GM21515 (cell line): ENCODE results near the gene NHS.

Experiments
- ATAC-seq: cut with Tn5 transposase; IDR thresholded peaks from one replicate; pipeline ENCODE4 v1.9.1; 2021; ENCODE audit not compliant: unreplicated experiment

Gene NHS

GRCh38 chrX:17718649-17719165 lies 343.7 kb downstream of the NHS start:
- ATAC-seq = no peak

- ATAC-seq = no peak
Observed at GRCh38 chrX:17719711-17720110, 344.7 kb downstream of the NHS start.

GRCh38 chrX:17721715-17722114 lies 346.7 kb downstream of the NHS start:
- ATAC-seq = no peak

DNA sequence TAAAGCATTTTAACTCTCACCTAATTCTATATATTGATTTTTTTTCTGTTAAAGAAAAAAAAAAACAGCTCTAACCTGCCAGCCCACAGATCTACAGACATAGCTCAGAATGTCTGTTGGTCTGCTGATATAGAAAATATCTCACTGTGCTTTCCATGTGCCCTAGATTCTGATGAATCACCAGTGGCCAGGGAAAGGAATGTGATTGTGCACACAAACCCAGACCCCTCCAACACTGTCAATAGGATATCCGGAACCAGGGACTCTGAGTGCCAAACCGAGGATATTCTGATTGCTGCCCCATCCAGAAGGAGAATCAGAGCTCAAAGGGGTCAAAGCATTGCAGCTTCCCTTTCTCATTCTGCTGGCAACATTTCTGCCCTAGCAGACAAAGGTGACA lies 350.2 kb downstream of the NHS start:
- no peak for ATAC-seq

DNA sequence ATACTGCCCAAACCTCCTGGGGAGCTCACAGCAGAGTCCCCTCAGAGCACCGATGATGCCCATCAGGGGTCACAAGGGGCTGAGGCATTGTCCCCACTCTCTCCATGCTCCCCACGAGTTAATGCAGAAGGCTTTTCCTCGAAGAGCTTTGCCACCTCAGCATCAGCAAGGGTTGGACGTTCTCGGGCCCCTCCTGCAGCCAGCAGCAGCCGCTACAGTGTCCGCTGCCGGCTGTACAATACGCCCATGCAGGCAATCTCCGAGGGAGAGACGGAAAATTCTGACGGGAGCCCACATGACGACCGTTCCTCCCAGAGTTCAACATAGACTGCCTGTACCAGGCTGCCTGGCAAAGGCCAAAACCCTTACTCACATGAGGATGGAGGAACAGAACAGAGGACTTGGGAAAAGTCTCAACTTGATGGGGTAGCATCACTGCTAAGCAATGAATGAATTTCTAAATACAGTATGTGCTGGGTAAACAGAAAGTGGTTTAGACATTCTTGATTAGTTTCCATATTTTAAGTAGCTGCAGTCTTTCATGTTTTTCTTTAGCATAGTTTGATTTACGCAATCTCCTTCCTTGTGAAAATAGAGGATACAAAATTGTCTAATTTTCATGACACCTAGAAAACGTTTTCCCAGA lies 357.3 kb downstream of the NHS start:
- no peak for ATAC-seq

DNA sequence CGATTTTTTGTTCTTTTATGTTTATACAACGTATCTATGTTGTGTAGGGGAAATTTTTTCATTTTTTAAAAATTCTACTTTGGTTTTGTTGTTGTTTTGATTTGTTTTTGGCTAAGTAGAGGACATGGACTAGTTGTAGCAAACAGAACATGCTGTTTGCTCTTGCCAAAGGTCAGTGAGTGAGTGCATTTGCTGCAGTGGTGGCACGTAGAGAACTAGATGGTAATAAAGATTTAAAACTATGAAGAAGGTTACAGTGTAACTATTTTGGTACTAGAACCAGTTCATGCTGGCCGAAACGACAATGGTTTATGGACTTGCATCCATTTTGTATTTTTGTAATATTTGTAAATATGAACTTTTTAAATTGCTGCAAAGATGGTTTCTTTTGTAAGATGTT lies 360.4 kb downstream of the NHS start:
- no peak for ATAC-seq

DNA sequence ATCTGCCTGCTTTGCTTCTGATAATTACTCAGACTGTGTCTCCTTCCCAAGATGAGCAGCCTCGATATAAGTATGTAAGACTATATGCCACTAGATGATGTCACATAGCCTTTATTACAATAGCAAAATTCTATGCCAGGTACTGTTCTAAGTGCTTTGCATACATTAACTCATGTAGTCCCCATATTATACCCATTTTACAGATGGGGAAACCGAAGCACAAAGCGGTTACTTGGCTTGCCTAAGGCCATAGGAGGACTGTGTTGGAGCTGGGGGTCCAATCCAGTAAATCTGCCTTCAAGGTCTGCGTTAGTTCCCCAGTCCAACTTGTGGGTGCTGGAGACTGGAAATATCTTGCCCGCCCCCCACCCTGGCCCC lies 361.5 kb downstream of the NHS start:
- ATAC-seq = no peak

DNA sequence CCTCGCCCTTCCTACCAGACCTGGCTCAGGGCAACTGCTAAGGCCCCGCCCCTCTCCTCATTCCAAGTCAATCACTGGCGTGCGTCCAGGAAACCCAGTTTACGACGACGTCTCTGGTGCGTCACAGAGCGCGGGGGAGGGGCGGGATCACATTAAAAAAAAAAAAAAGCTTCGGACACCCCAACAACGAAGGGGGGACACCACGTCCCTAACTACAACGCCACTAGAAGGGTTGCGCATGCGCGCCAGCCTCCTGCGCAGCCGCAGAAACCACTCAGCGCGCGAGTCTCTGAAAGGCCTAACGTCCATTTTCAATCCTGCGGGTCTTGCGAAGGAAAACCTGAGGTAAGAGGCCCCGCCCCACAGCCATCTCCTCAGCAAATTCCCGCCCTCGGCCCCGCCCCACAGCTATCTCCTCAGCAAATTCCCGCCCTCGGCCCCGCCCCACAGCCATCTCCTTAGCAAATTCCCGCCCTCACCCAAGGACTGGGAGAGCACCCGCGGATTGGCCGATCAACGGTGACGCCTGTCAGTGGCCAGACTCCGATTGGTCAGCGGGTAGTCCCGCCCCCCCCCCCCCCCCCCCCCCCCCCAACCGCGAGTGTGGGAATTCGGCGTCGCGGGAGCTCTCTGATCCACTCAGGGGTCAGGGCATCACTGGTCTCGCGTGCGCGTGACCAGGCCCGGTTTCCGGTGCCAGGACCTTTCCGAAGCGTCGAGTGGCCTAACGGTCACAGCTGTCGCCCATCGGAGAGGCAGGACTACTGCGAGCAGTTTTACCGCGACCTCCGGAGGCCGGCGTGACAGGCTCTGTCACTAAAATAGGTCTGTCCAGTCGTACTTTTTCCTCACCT lies 362.1 kb downstream of the NHS start, which contains the start of gene SCML1:
Gene SCML1 (plus strand): TSS at position 638 of the 854 bp plus-strand sequence. CDS start 6,694 bp downstream, outside the sequence.
- ATAC-seq = peak; percentile 74

GRCh38 chrX:17737710-17737985 lies 362.6 kb downstream of the NHS start:
- ATAC-seq = no peak

- no peak for ATAC-seq
Observed at GRCh38 chrX:17737986-17738713, 363.1 kb downstream of the NHS start.

GRCh38 chrX:17738737-17739535 lies 363.9 kb downstream of the NHS start:
- ATAC-seq = no peak

DNA sequence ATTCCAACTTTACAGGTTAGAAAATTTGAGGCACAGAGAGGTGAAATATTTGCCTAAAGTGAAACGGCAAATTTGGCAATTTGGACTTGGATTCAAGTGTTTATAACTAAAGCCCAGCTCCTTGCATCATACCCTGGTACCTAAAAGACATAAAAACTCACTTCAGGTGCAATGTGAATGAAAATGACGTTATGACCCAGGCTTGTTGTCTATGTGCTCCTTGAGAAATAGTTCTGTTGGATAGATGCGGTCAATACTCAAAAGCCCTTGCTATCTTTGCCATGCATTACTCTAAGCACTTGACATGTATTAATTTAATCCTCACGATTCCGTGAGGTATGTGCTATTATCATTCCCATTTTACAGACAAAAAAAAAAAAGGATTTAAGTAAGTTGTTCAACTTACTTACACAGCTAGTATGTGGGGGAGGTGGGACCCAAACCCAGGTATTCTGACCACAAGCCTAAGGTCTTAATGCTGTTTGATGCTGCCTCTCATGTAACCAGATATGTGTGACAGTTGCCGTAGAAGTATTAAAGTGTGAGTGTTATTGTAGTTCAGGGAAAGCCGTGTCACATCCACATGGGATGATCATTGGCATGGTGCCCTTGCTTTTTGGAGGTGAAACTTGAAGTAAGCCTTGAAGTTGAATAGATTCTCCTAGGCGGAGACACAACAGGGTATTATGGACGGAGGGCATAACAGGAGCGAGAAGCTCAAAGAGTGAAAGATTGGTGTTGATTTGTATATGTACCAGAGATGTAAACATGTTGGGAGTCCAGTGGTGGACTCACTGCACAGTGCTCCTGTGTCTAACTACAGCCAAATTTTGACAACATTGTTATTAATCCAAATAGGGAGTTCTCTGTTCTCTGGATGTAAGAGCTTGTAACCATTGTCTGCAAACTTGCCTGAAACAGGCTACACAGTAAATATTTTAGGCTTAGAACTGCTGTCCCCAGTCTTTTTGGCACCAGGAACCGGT lies 365.4 kb downstream of the NHS start:
- ATAC-seq = no peak

DNA sequence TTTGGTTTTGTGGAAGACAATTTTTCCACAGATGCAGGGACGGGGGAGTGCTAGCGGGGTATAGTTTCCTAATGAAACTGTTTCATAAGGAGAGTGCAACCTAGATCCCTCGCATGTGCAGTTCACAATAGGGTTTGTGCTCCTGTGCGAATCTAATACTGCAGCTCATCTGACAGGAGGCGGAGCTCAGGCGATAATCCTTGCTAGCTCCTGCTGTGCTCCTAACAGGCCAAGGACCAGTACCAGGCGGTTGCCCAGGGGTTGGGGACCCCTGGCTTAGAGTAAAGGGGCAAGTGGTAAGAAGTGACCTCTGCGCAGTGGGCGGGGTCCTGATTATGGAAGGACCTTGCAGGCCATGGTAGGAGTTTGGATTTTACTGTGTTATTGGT lies 366.1 kb downstream of the NHS start:
- ATAC-seq = no peak

DNA sequence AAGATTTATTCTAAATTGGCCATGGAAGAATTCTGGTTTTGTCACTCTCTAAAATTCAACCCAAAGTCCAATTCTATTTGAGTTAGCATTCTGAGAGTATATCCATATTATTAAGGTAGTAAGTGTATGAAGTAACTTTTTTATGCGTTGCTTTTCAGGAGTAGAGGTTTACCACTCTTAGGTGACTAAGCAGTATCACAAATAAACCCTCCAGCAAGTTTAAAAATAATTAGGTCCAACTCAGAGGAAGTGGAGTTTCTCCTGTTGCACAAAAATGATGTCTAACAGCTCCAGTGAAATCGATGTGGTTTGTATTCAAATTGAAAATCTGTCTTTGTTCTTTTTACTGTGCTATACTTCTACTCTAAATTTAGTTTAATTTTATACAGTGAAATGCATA lies 368.9 kb downstream of the NHS start:
- ATAC-seq = no peak

DNA sequence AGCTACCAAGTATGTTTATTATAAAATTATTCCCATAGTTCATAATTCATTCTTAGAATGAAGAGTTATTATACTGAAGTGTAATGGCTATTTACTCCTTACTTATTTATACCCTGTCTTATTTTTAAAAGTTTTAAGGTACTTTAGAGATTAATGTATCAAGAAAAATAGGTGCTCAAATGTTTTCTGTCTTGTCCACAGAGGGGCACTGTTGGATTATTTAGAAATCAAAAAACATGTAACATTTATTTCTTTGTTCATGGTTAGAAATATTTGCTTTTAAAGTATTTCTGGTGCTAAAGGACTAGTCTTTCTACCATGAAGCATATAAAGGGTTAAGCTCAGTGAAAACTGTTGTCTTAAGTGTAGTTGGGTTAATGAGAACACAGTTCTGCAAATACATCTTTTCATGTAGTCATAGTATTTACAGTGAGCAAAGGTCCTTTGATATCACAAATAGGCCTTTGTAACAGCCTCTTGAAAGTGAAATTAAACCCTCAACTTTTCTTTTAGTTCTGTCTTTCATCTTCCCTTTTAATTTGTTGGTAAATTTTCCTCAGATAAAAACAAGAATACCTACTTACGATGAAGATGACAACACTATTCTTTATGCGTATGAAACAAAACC lies 370.0 kb downstream of the NHS start:
- ATAC-seq = no peak

- no peak for ATAC-seq
Observed at GRCh38 chrX:17747692-17748091, 372.7 kb downstream of the NHS start.

GRCh38 chrX:17748684-17749083 lies 373.7 kb downstream of the NHS start:
- no peak for ATAC-seq

DNA sequence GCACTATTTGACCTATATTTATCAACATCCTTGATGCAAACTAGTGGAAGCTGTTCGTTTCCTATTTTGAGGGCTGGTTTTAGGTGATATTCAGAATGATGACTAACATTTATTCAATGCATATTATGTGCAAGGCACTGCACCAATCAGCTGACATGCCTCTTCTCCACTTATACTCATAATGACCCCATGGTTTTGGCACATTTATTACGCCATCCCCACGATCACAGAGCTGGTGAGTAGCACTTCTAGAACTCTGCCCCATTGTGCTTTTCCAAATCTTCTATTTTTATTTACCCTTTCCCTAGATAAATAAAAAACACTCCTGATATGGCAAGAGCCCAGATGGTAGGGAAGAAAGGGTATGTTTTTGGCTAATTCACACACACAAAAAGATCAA lies 375.4 kb downstream of the NHS start:
- ATAC-seq = no peak

GRCh38 chrX:17758382-17758781 lies 383.4 kb downstream of the NHS start:
- ATAC-seq = peak; percentile 70
